Caco-2 (cell line): ENCODE measurements around the gene CDCP1. TPM values are rescaled to one million over a fixed set of nuclear protein-coding genes. Genes with fewer than 3 reads are reported as not detected.

Experiments
- BruUV-seq: library from RNA; stranded (reverse); fragments of 400-500 nt; replicated peaks from 2 replicates; lab custom pipeline; 2021; lab: Mats Ljungman, UMichigan
- CTCF ChIA-PET: fragments of 300-600 bp; sonication (Branson Sonifier 250); formaldehyde crosslinking; loops from one replicate; lab custom pipeline; 2022; ENCODE audit warnings: antibody characterized with exemption; lab: Charles Lee
- POLR2A ChIA-PET: fragments of 300-600 bp; sonication (Branson Sonifier 250); formaldehyde crosslinking; loops from one replicate; lab custom pipeline; 2022; ENCODE audit warnings: antibody characterized with exemption; lab: Charles Lee
- DNase-seq, 2 experiments: peaks; one replicate each; pipeline versions ENCODE4 v3.0.0 to v3.0.0-alpha.2; 2020 to 2022
- H3K27me3 ChIP-seq: replicated peaks from 2 replicates; pipeline ENCODE4 v1.6.0; 2011; ENCODE audit warnings: low read length; ENCODE audit not compliant: control insufficient read depth, insufficient read depth
- H3K36me3 ChIP-seq: 2 replicates; pipeline ENCODE4 v1.5.1; 2011; ENCODE audit warnings: low read length; ENCODE audit not compliant: control insufficient read depth, insufficient read depth
- H3K4me1 ChIP-seq: fragments of 250-450 bp; sonication (Bioruptor Pico); 2 replicates; pipeline ENCODE4 v1.5.1; 2020; ENCODE audit warnings: mild to moderate bottlenecking
- H3K4me3 ChIP-seq: 2 replicates; pipeline ENCODE4 v1.5.1; 2011; ENCODE audit warnings: low read depth, mild to moderate bottlenecking, control low read depth, low read length
- H3K9me3 ChIP-seq: fragments of 250-450 bp; sonication (Bioruptor Pico); 2 replicates; pipeline ENCODE4 v1.5.1; 2020; ENCODE audit warnings: mild to moderate bottlenecking, moderate library complexity
- H3K27ac Mint-ChIP-seq: one replicate; pipeline ENCODE4 v1.8.0; 2022; ENCODE audit warnings: mixed read lengths; ENCODE audit not compliant: unreplicated experiment
- H3K27me3 Mint-ChIP-seq: one replicate; pipeline ENCODE4 v1.8.0; 2022; ENCODE audit warnings: mixed read lengths; ENCODE audit not compliant: insufficient read depth, unreplicated experiment
- H3K36me3 Mint-ChIP-seq: one replicate; pipeline ENCODE4 v1.8.0; 2022; ENCODE audit warnings: mild to moderate bottlenecking, mixed read lengths; ENCODE audit not compliant: insufficient read depth, unreplicated experiment
- H3K4me1 Mint-ChIP-seq: one replicate; pipeline ENCODE4 v1.8.0; 2022; ENCODE audit warnings: low read depth, mixed read lengths; ENCODE audit not compliant: unreplicated experiment
- H3K4me3 Mint-ChIP-seq: one replicate; pipeline ENCODE4 v1.8.0; 2022; ENCODE audit warnings: mild to moderate bottlenecking, moderate library complexity, mixed read lengths; ENCODE audit not compliant: unreplicated experiment
- H3K9me3 Mint-ChIP-seq: one replicate; pipeline ENCODE4 v1.8.0; 2022; ENCODE audit warnings: mixed read lengths; ENCODE audit not compliant: unreplicated experiment
- intact Hi-C: fragments of 100-400 bp; cut with micrococcal nuclease; formaldehyde crosslinking; loops from one replicate; pipeline ENCODE4 v1.10.0; 2022; ENCODE audit not compliant: unreplicated experiment
- total RNA-seq: library from RNA; stranded (reverse); gene quantifications from 2 replicates; pipeline ENCODE4 v1.2.3, GENCODE V29; 2022
- TF ChIP-seq, protein P1 (sequence below), 2 experiments: fragments of 200-600 bp in 1 of 2; IDR thresholded peaks; 1 replicate in 1 of 2; 2 replicates in 1 of 2; pipeline versions ENCODE4 v1.5.1 to v1.8.0; 2011 to 2022; ENCODE audit warnings: antibody characterized with exemption in 1 of 2, control low read depth in 1 of 2, inconsistent platforms in 1 of 2, low read depth in 1 of 2, low read length in 1 of 2, mild to moderate bottlenecking in 1 of 2, moderate library complexity in 1 of 2; ENCODE audit not compliant: insufficient read depth in 1 of 2, severe bottlenecking in 1 of 2, unreplicated experiment in 1 of 2

Gene CDCP1
- total RNA-seq, 1 experiment from 2014 or later, result 22.5 TPM

DNA sequence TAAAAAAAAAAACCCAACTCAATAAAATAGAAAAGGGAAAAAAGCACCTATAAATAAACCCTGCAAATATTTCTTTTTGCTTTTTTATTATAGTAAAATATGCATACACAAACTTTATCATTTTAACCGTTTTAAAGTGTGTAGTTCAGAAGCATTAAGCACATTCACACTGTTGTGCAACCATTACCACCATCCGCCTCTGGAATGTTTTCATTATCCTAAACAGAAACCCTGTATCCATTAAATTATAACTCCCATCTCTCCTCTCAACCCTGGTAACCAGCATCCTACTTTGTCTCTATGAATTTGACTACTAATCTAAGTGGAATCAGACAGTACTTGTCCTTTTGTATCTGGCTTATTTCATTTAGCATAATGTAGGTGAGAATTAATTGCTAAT, 15.0 kb downstream of the CDCP1 start:
- peaks cover 14% of the 10 kb centered on the region for H3K4me1 Mint-ChIP-seq
- CTCF ChIA-PET, result no interaction called here

DNA sequence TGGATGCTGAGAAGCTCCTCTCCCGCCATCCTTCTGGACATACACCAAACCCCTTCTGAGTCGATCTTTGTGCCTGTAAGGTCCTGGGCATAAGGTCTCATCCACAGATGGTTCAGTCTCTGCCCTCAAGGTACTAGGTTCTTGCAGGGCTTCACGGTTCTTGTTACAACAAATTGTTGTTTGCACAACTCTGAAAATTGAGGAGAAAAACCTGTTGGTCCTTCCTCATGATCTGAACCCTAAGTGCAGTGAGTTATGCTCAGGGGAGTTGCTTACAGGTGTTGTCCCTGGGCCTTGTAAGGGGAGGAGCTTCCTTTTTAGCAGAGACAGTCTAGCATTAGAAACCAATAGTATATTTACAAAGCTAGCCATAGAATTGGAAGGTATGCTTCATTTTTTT, 15.7 kb downstream of the CDCP1 start:
- H3K4me1 ChIP-seq, result no peaks in the 10 kb centered on the region
- POLR2A ChIA-PET, result no interaction called here

More for the DNA sequence above, 15.0 kb downstream of the CDCP1 start:
- Mint-ChIP-seq H3K9me3 (no peaks in the 10 kb centered on the region), H3K27ac (no peak overlapping the region), H3K4me3 (no peak overlapping the region), H3K27me3 (no peaks in the 10 kb centered on the region), H3K36me3 (no peaks in the 10 kb centered on the region)
- POLR2A ChIA-PET, result no interaction called here
- TF ChIP-seq, protein P1, sequence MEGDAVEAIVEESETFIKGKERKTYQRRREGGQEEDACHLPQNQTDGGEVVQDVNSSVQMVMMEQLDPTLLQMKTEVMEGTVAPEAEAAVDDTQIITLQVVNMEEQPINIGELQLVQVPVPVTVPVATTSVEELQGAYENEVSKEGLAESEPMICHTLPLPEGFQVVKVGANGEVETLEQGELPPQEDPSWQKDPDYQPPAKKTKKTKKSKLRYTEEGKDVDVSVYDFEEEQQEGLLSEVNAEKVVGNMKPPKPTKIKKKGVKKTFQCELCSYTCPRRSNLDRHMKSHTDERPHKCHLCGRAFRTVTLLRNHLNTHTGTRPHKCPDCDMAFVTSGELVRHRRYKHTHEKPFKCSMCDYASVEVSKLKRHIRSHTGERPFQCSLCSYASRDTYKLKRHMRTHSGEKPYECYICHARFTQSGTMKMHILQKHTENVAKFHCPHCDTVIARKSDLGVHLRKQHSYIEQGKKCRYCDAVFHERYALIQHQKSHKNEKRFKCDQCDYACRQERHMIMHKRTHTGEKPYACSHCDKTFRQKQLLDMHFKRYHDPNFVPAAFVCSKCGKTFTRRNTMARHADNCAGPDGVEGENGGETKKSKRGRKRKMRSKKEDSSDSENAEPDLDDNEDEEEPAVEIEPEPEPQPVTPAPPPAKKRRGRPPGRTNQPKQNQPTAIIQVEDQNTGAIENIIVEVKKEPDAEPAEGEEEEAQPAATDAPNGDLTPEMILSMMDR (IDR thresholded peaks at IDR 0.05; ENCODE audit: insufficient read depth in 1 of 2, low read depth in 1 of 2, low read length in 1 of 2, severe bottlenecking in 1 of 2, unreplicated experiment in 1 of 2), result no peak
- intact Hi-C loops, result no loop called here
- no peaks in the 10 kb centered on the region for H3K4me1 ChIP-seq
- H3K4me3 ChIP-seq, result no peak overlapping the region
- no peaks in the 10 kb centered on the region for H3K9me3 ChIP-seq
- no peak for DNase-seq
- BruUV-seq, result no TSS peak
- H3K27me3 ChIP-seq, result no peaks in the 10 kb centered on the region
- H3K36me3 ChIP-seq, result no peaks in the 10 kb centered on the region

DNA sequence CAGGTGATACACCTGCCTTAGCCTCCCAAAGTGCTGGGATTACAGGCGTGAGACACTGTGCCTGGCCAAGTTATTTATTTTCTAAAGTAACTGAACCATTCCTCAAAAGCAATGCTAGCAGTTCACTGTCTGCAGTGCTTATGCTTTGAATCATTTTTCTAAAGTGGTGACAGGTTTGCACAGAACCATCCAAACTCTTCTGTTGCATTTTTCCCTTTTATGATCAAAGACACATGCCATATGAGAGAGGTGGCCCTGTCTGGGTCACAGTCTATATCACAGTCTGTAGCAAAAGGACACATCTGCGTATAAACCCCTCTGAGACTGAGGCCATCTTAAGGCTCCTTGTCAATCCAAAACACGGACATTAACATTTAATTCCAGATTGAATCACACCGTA, 17.2 kb downstream of the CDCP1 start:
- TF ChIP-seq, protein P1 (IDR thresholded peaks at IDR 0.05; ENCODE audit: insufficient read depth in 1 of 2, low read depth in 1 of 2, low read length in 1 of 2, severe bottlenecking in 1 of 2, unreplicated experiment in 1 of 2), result no peak
- BruUV-seq, result no TSS peak
- ChIA-PET CTCF (no interaction called here), POLR2A (no interaction called here)
- DNase-seq, result no peak
- H3K4me1 ChIP-seq, result peaks cover 6% of the 10 kb centered on the region
- no peak overlapping the region for H3K4me3 ChIP-seq
- Mint-ChIP-seq H3K4me3 (no peak overlapping the region), H3K27ac (no peak overlapping the region), H3K36me3 (no peaks in the 10 kb centered on the region), H3K9me3 (no peaks in the 10 kb centered on the region), H3K27me3 (no peaks in the 10 kb centered on the region), H3K4me1 (peaks cover 18% of the 10 kb centered on the region)
- H3K9me3 ChIP-seq, result no peaks in the 10 kb centered on the region
- no peaks in the 10 kb centered on the region for H3K27me3 ChIP-seq
- intact Hi-C loops, result no loop called here
- no peaks in the 10 kb centered on the region; the same call in none of the 2 replicates for H3K36me3 ChIP-seq

More for the DNA sequence above, 15.7 kb downstream of the CDCP1 start:
- Mint-ChIP-seq H3K27me3 (no peaks in the 10 kb centered on the region), H3K4me1 (peaks cover 14% of the 10 kb centered on the region), H3K27ac (no peak overlapping the region), H3K4me3 (no peak overlapping the region), H3K9me3 (no peaks in the 10 kb centered on the region), H3K36me3 (no peaks in the 10 kb centered on the region)
- no TSS peak for BruUV-seq
- Histone ChIP-seq H3K4me3 (no peak overlapping the region), H3K27me3 (no peaks in the 10 kb centered on the region), H3K9me3 (no peaks in the 10 kb centered on the region), H3K36me3 (no peaks in the 10 kb centered on the region)
- CTCF ChIA-PET, result no interaction called here
- intact Hi-C loops, result no loop called here
- TF ChIP-seq, protein P1 (IDR thresholded peaks at IDR 0.05; ENCODE audit: insufficient read depth in 1 of 2, low read depth in 1 of 2, low read length in 1 of 2, severe bottlenecking in 1 of 2, unreplicated experiment in 1 of 2), result no peak
- no peak for DNase-seq
